AG09319 (cell line): ENCODE results near the gene DCDC1.

Experiments used
- DNase-seq: peaks from one replicate; pipeline ENCODE4 v3.0.0-alpha.2; 2010; ENCODE audit warnings: low read depth; ENCODE audit errors: extremely low read depth
- TF ChIP-seq, protein P1 (sequence below): IDR thresholded peaks from 2 replicates; pipeline ENCODE4 v1.5.1; 2011; ENCODE audit warnings: low read depth, mild to moderate bottlenecking, inconsistent platforms, low read length, moderate library complexity

The DCDC1 gene

GRCh38 chr11:31118566-31118965 lies 251.0 kb downstream of the DCDC1 start:
- TF ChIP-seq, protein P1, sequence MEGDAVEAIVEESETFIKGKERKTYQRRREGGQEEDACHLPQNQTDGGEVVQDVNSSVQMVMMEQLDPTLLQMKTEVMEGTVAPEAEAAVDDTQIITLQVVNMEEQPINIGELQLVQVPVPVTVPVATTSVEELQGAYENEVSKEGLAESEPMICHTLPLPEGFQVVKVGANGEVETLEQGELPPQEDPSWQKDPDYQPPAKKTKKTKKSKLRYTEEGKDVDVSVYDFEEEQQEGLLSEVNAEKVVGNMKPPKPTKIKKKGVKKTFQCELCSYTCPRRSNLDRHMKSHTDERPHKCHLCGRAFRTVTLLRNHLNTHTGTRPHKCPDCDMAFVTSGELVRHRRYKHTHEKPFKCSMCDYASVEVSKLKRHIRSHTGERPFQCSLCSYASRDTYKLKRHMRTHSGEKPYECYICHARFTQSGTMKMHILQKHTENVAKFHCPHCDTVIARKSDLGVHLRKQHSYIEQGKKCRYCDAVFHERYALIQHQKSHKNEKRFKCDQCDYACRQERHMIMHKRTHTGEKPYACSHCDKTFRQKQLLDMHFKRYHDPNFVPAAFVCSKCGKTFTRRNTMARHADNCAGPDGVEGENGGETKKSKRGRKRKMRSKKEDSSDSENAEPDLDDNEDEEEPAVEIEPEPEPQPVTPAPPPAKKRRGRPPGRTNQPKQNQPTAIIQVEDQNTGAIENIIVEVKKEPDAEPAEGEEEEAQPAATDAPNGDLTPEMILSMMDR = no peak
- no peak for DNase-seq

DNA sequence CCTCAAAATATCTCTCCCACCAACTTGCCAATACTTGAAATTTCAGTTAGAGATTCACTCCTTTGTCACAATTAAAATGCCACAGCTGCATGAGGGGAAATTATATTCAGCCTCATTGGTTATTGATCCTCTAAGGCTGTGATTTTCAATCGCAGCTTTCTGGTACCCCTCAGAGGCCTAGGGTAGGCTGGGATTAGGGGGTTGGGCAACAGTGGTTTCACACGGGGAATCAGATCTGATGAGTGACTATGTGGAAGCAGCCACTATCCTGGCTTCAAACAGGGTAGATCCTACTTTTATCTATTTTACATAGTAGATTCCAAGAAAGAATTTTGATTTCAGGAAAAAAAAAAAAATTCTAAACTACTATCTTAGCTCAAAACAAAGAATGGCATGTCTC lies 252.5 kb downstream of the DCDC1 start:
- TF ChIP-seq, protein P1 = no peak
- DNase-seq = no peak

DNA sequence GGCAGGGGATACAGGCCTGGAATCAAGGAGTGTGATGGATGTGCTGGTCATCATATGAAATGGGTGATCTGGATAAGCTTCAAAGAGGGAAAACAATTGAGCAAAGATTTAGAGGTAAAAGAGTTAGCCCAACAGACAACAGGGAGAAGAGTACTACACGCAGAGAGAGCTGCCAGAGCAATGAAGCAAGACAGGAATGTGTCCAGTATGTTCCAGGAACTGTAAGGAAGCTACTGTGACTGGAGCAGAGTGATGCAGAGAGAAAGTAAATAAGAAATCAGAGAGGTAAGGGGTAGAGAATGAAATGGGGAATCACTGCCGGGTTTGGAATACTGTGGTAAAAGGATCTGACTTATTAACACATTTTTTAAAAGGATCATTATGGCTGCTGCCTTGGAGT lies 255.1 kb downstream of the DCDC1 start:
- TF ChIP-seq, protein P1 = no peak
- DNase-seq = no peak

DNA sequence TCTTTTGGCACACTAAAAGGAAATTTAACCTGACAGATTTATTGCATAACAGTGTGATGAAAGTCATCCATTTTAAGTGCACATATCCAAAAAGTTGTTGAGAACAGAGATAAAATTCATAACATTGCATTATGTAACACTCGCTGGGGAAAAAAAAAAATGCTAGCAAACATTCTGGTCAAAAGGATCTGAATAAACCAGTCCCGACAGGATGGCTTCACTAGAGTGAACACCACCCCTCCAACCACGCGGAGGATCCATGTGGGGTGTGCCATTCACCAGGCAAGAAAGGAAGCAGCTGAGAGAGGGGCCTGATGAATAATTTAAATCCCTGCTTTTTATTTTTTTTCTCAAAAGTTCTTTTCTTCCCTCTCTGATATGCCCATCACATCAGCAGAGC lies 258.7 kb downstream of the DCDC1 start:
- no peak for DNase-seq
- TF ChIP-seq, protein P1 = no peak

DNA sequence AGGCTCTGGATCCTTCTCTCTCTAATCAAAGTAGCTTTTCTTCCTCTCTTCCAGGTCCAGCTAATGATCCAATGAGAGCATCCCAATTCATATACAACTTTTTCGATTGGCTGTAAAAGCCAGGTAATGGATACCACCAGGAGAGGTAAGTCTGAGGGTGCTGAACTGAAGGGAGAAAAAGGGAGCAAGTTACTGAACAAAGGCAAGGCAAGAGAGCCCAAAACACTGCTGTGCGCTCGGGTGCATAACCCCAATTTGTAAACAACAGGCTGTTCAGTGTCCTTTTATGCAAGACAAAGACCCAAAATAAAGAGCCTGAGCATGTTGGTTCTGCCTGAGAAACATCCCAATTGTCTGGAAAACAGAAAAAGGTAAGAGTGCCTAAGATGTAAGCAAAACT lies 260.1 kb downstream of the DCDC1 start:
- TF ChIP-seq, protein P1 = no peak

GRCh38 chr11:31107649-31108048 lies 261.9 kb downstream of the DCDC1 start:
- DNase-seq = no peak
- TF ChIP-seq, protein P1 = no peak

More for the DNA sequence above, 260.1 kb downstream of the DCDC1 start:
- DNase-seq = no peak

GRCh38 chr11:31106968-31107576 lies 262.5 kb downstream of the DCDC1 start:
- no peak for DNase-seq
- TF ChIP-seq, protein P1 = peak; percentile 35
